OCI-LY1 (cell line): ENCODE measurements around the gene NIPA2.

Experiments
- H2AFZ ChIP-seq: fragments of 200-600 bp; sonication (generic), shearing (Covaris generic); 2 replicates; pipeline ENCODE4 v1.6.0; 2014; ENCODE audit warnings: antibody characterized with exemption, mild to moderate bottlenecking, low read length
- H3F3A ChIP-seq: fragments of 200-600 bp; sonication (generic), shearing (Covaris generic); 2 replicates; pipeline ENCODE4 v1.6.0; 2014; ENCODE audit warnings: mild to moderate bottlenecking, antibody characterized with exemption, low read length, moderate library complexity; ENCODE audit not compliant: insufficient read depth
- H3K27ac ChIP-seq: fragments of 200-600 bp; sonication (generic); 2 replicates; pipeline ENCODE4 v1.5.1; 2014; ENCODE audit warnings: low read length, mixed run types, mild to moderate bottlenecking, low read depth; ENCODE audit not compliant: poor library complexity, severe bottlenecking
- H3K27me3 ChIP-seq: fragments of 200-600 bp; sonication (generic); 2 replicates; pipeline ENCODE4 v1.6.0; 2014; ENCODE audit warnings: antibody characterized with exemption, mild to moderate bottlenecking, low read length, moderate library complexity; ENCODE audit not compliant: insufficient read depth
- H3K36me3 ChIP-seq: fragments of 200-600 bp; sonication (generic); 2 replicates; pipeline ENCODE4 v1.6.1; 2014; ENCODE audit warnings: mild to moderate bottlenecking, antibody characterized with exemption, low read length, moderate library complexity, mixed read lengths; ENCODE audit not compliant: insufficient read depth
- H3K4me1 ChIP-seq: fragments of 200-600 bp; sonication (generic); 2 replicates; pipeline ENCODE4 v1.5.1; 2014; ENCODE audit warnings: mild to moderate bottlenecking, low read length, moderate library complexity; ENCODE audit not compliant: insufficient read depth, severe bottlenecking
- H3K4me2 ChIP-seq: fragments of 200-600 bp; sonication (generic), shearing (Covaris generic); 2 replicates; pipeline ENCODE4 v1.6.1; 2014; ENCODE audit warnings: low read length
- H3K4me3 ChIP-seq: fragments of 200-600 bp; sonication (generic); 2 replicates; pipeline ENCODE4 v1.5.1; 2014; ENCODE audit warnings: low read length, low read depth, mild to moderate bottlenecking, mixed read lengths; ENCODE audit not compliant: poor library complexity, severe bottlenecking
- H3K79me2 ChIP-seq: fragments of 200-600 bp; shearing (Covaris generic); 2 replicates; pipeline ENCODE4 v1.6.1; 2016; ENCODE audit warnings: mixed run types, low read length, mixed read lengths; ENCODE audit not compliant: insufficient read depth
- H3K9ac ChIP-seq: fragments of 200-600 bp; sonication (generic), shearing (Covaris generic); 2 replicates; pipeline ENCODE4 v1.6.1; 2014; ENCODE audit warnings: mild to moderate bottlenecking, low read length, mixed read lengths
- H3K9me2 ChIP-seq: fragments of 200-600 bp; sonication (generic), shearing (Covaris generic); 2 replicates; pipeline ENCODE4 v1.6.1; 2014; ENCODE audit warnings: low read depth, mild to moderate bottlenecking, low read length, mixed read lengths
- H3K9me3 ChIP-seq: fragments of 200-600 bp; shearing (Covaris generic); 2 replicates; pipeline ENCODE4 v1.6.1; 2014; ENCODE audit warnings: low read length, mixed read lengths
- H4K20me1 ChIP-seq: fragments of 200-600 bp; sonication (generic), shearing (Covaris generic); 2 replicates; pipeline ENCODE4 v1.6.0; 2016; ENCODE audit warnings: mild to moderate bottlenecking, low read length; ENCODE audit not compliant: insufficient read depth
- CTCF ChIP-seq: fragments of 200-600 bp; sonication (generic), shearing (Covaris generic); IDR thresholded peaks from 2 replicates; pipeline ENCODE4 v1.5.1; 2017; ENCODE audit warnings: mild to moderate bottlenecking, antibody characterized with exemption, low read length, moderate library complexity, mixed read lengths
- EZH2 ChIP-seq: fragments of 200-600 bp; sonication (generic), shearing (Covaris generic); IDR thresholded peaks from 2 replicates; pipeline ENCODE4 v1.8.0; 2017; ENCODE audit warnings: borderline replicate concordance, mixed run types, mild to moderate bottlenecking, antibody characterized with exemption, low read length, moderate library complexity, mixed read lengths

Gene NIPA2

GRCh38 chr15:22851513-22851912, 13.0 kb downstream of the NIPA2 start:
- Histone ChIP-seq H3K9me2 (no peaks in the 10 kb centered on the region), H3F3A (no peaks in the 10 kb centered on the region), H3K4me2 (no peak overlapping the region), H4K20me1 (no peaks in the 10 kb centered on the region), H3K27ac (no peak overlapping the region), H3K36me3 (peaks cover 86% of the 10 kb centered on the region), H3K27me3 (no peaks in the 10 kb centered on the region), H3K4me3 (no peak overlapping the region), H3K79me2 (peaks cover 9% of the 10 kb centered on the region), H3K4me1 (no peaks in the 10 kb centered on the region), H3K9me3 (no peaks in the 10 kb centered on the region), H3K9ac (no peak overlapping the region), H2AFZ (no peak overlapping the region)
- TF ChIP-seq CTCF = no peak

- Histone ChIP-seq H2AFZ (no peak overlapping the region), H3K9me3 (no peaks in the 10 kb centered on the region), H3K27ac (no peak overlapping the region), H3K79me2 (no peaks in the 10 kb centered on the region), H3K4me2 (no peak overlapping the region), H3K27me3 (no peaks in the 10 kb centered on the region), H3K9me2 (no peaks in the 10 kb centered on the region), H3F3A (no peaks in the 10 kb centered on the region), H4K20me1 (0 out of 2 replicates have a peak, but pooled peaks cover 2% of the 10 kb centered on the region), H3K9ac (no peak overlapping the region), H3K4me1 (no peaks in the 10 kb centered on the region), H3K36me3 (peaks cover 87% of the 10 kb centered on the region), H3K4me3 (no peak overlapping the region)
- TF ChIP-seq CTCF (no peak), EZH2 (no peak)
Observed at GRCh38 chr15:22855791-22856190, 17.3 kb downstream of the NIPA2 start.

GRCh38 chr15:22856659-22857058, 18.2 kb downstream of the NIPA2 start:
- no peaks in the 10 kb centered on the region for H3K4me1 ChIP-seq
- H3K27ac ChIP-seq = no peak overlapping the region
- H3K79me2 ChIP-seq = no peaks in the 10 kb centered on the region
- H3K27me3 ChIP-seq = no peaks in the 10 kb centered on the region
- H3K36me3 ChIP-seq = peaks cover 88% of the 10 kb centered on the region
- H3K9me2 ChIP-seq = no peaks in the 10 kb centered on the region
- 0 out of 2 replicates have a peak, but pooled peaks cover 2% of the 10 kb centered on the region for H4K20me1 ChIP-seq
- no peaks in the 10 kb centered on the region for H3K9me3 ChIP-seq
- no peak overlapping the region for H2AFZ ChIP-seq
- H3F3A ChIP-seq = no peaks in the 10 kb centered on the region
- no peak overlapping the region for H3K9ac ChIP-seq
- H3K4me2 ChIP-seq = no peak overlapping the region
- no peak for TF ChIP-seq CTCF
- no peak for TF ChIP-seq EZH2
- H3K4me3 ChIP-seq = no peak overlapping the region
